DOHH2 (cell line): Measurements from ENCODE around the gene VTN.

Experiments
- CTCF ChIP-seq: fragments of 200-600 bp; sonication (generic); IDR thresholded peaks from one replicate; pipeline ENCODE4 v1.5.1; 2014; ENCODE audit warnings: antibody characterized with exemption, mild to moderate bottlenecking, low read depth, low read length; ENCODE audit not compliant: poor library complexity, severe bottlenecking
- EZH2phosphoT487 ChIP-seq: fragments of 200-600 bp; sonication (generic); IDR thresholded peaks from 2 replicates; pipeline ENCODE4 v1.6.1; 2017; ENCODE audit warnings: borderline replicate concordance, mild to moderate bottlenecking, antibody characterized with exemption, low read length, moderate library complexity, mixed read lengths

GRCh38 chr17:28399808-28400207, 29.7 kb upstream of the VTN start:
- TF ChIP-seq CTCF (no peak), EZH2phosphoT487 (no peak)
